GM18858 (cell line): ENCODE results near the gene RESP18.

ENCODE experiments used
- ATAC-seq: cut with Tn5 transposase; IDR thresholded peaks from one replicate; pipeline ENCODE4 v1.9.1; 2021; ENCODE audit not compliant: unreplicated experiment

The RESP18 gene

GRCh38 chr2:219278655-219279150 is 53.8 kb downstream of the RESP18 start:
- ATAC-seq: no peak

GRCh38 chr2:219277703-219278654 is 54.6 kb downstream of the RESP18 start:
- no peak for ATAC-seq
